Liver (tissue), 9 donors: ENCODE results near the gene CDK16. TPM values are rescaled to one million over a fixed set of nuclear protein-coding genes. Genes with fewer than 3 reads are reported as not detected.

Experiments used
- DNase-seq: peaks from one replicate; pipeline ENCODE4 v3.0.0-alpha.2; 2017; ENCODE audit warnings: low spot score
- H3K27ac ChIP-seq, 2 donors: one replicate each; pipeline ENCODE4 v1.7.0; 2013; ENCODE audit warnings: inconsistent platforms in 2 of 2, low read length in 2 of 2, control low read depth in 1 of 2, low read depth in 1 of 2, mild to moderate bottlenecking in 1 of 2
- H3K27me3 ChIP-seq, 4 donors: one replicate each; pipeline versions ENCODE4 v1.6.1 to v1.7.0; 2013; ENCODE audit warnings: low read length in 3 of 4, inconsistent platforms in 1 of 4, mild to moderate bottlenecking in 1 of 4, moderate library complexity in 1 of 4; ENCODE audit not compliant: control insufficient read depth in 4 of 4, insufficient read depth in 4 of 4
- H3K36me3 ChIP-seq, 4 donors: one replicate each; pipeline versions ENCODE4 v1.6.1 to v1.7.0; 2013; ENCODE audit warnings: low read length in 3 of 4, mild to moderate bottlenecking in 3 of 4, low read depth in 1 of 4, moderate library complexity in 1 of 4; ENCODE audit not compliant: control insufficient read depth in 4 of 4, insufficient read depth in 3 of 4
- H3K4me1 ChIP-seq, 4 donors: one replicate each; pipeline versions ENCODE4 v1.6.1 to v1.7.0; 2013; ENCODE audit warnings: low read length in 3 of 4, mild to moderate bottlenecking in 3 of 4, moderate library complexity in 1 of 4; ENCODE audit not compliant: control insufficient read depth in 4 of 4, insufficient read depth in 4 of 4
- H3K4me3 ChIP-seq, 3 donors: one replicate each; pipeline versions ENCODE4 v1.6.1 to v1.7.0; 2013; ENCODE audit warnings: low read length in 3 of 3, control low read depth in 1 of 3, low read depth in 1 of 3, mild to moderate bottlenecking in 1 of 3
- H3K9ac ChIP-seq, 2 donors: one replicate each; pipeline ENCODE4 v1.7.0; 2013; ENCODE audit warnings: low read length in 2 of 2, mild to moderate bottlenecking in 2 of 2, moderate library complexity in 2 of 2, control low read depth in 1 of 2, low read depth in 1 of 2
- H3K9me3 ChIP-seq, 4 donors: one replicate each; pipeline versions ENCODE4 v1.6.1 to v1.7.0; 2013; ENCODE audit warnings: low read length in 3 of 4; ENCODE audit not compliant: control insufficient read depth in 4 of 4
- ATF3 ChIP-seq: IDR thresholded peaks from 2 replicates; pipeline ENCODE4 v1.6.1; 2016; ENCODE audit warnings: antibody characterized with exemption
- CTCF ChIP-seq: fragments of 150-350 bp; IDR thresholded peaks from 2 replicates; pipeline ENCODE4 v1.5.1; 2017; ENCODE audit warnings: improper control_type of control experiment, low read depth, low read length; ENCODE audit not compliant: missing input control
- EGR1 ChIP-seq, 2 donors: IDR thresholded peaks; 2 replicates each; pipeline ENCODE4 v1.6.1; 2016 to 2018; ENCODE audit warnings: antibody characterized with exemption in 2 of 2, low read depth in 2 of 2
- FOXA1 ChIP-seq: IDR thresholded peaks from 2 replicates; pipeline ENCODE4 v1.6.1; 2016; ENCODE audit warnings: antibody characterized with exemption
- GABPA ChIP-seq, 2 donors: IDR thresholded peaks in 1 of 2; conservative IDR thresholded peaks in 1 of 2; 2 replicates each; pipeline ENCODE4 v1.6.1; 2016; ENCODE audit warnings: antibody characterized with exemption in 2 of 2, mild to moderate bottlenecking in 1 of 2, moderate library complexity in 1 of 2
- HNF4A ChIP-seq, 2 donors: conservative IDR thresholded peaks; 2 replicates each; pipeline ENCODE4 v1.6.1; 2016; ENCODE audit warnings: antibody characterized with exemption in 2 of 2, mild to moderate bottlenecking in 2 of 2
- JUND ChIP-seq, 2 donors: IDR thresholded peaks; 2 replicates each; pipeline ENCODE4 v1.6.1; 2016; ENCODE audit warnings: antibody characterized with exemption in 2 of 2
- MAX ChIP-seq: IDR thresholded peaks from 2 replicates; pipeline ENCODE4 v1.6.1; 2016; ENCODE audit warnings: antibody characterized with exemption
- NR2F2 ChIP-seq: IDR thresholded peaks from 2 replicates; pipeline ENCODE4 v1.6.1; 2016; ENCODE audit warnings: antibody characterized with exemption
- REST ChIP-seq: IDR thresholded peaks from 2 replicates; pipeline ENCODE4 v1.6.1; 2016; ENCODE audit warnings: antibody characterized with exemption, mild to moderate bottlenecking
- RXRA ChIP-seq, 2 donors: IDR thresholded peaks; 2 replicates each; pipeline ENCODE4 v1.6.1; 2017 to 2018; ENCODE audit warnings: antibody characterized with exemption in 2 of 2, mild to moderate bottlenecking in 1 of 2
- SP1 ChIP-seq: IDR thresholded peaks from 2 replicates; pipeline ENCODE4 v1.6.1; 2018; ENCODE audit warnings: antibody characterized with exemption, mild to moderate bottlenecking
- TAF1 ChIP-seq: conservative IDR thresholded peaks from 2 replicates; pipeline ENCODE4 v1.6.1; 2016; ENCODE audit warnings: antibody characterized with exemption, mild to moderate bottlenecking
- YY1 ChIP-seq: IDR thresholded peaks from 2 replicates; pipeline ENCODE4 v1.6.1; 2016; ENCODE audit warnings: antibody characterized with exemption, mild to moderate bottlenecking
- ZBTB33 ChIP-seq: IDR thresholded peaks from 2 replicates; pipeline ENCODE4 v1.6.1; 2016; ENCODE audit warnings: antibody characterized with exemption
- WGBS: extraction: QIAGEN DNeasy Blood & Tissue Kit; methylation state at CpG from one replicate; pipeline ENCODE4 v1.1.7; 2013; 5-methylcytosine and 5-hydroxymethylcytosine counted together
- polyA plus RNA-seq, 2 donors: library from polyadenylated mRNA; stranded (reverse) in 1 of 2; unstranded in 1 of 2; fragments of 200-250 nt in 1 of 2; fragments of >200 nt in 1 of 2; fragmentation: Nextera tagmentation in 1 of 2; extraction: Ambion mirVana in 1 of 2; gene quantifications; one replicate each; pipeline versions ENCODE4 v1.2.1 to v1.2.3, GENCODE V29; 2013 to 2015
- total RNA-seq, 2 donors: library from RNA; depleted of rRNA; stranded (reverse); fragments of >200 nt; gene quantifications; one replicate each; pipeline ENCODE4 v1.2.3, GENCODE V29; 2014
- donor health status: healthy.
- donor health status: healthy.
- donor health status: healthy.
- donor health status: healthy.
- donor health status: healthy.

CDK16 gene
- total and polyA plus RNA-seq, 4 donors: 10.8 to 31.1 (median 19.9) TPM

- 96% methylated on average over 12 of the region's 12 CpGs for WGBS
- H3K4me1 ChIP-seq: peaks cover 0 to 14% (median 8%) of the 10 kb centered on the region in 4 donors
- H3K27me3 ChIP-seq: no peaks in the 10 kb centered on the region
- no peak overlapping the region for H3K27ac ChIP-seq
- peaks cover 18 to 81% (median 50%) of the 10 kb centered on the region in 4 donors for H3K36me3 ChIP-seq
- no peak for DNase-seq
- no peaks in the 10 kb centered on the region for H3K9me3 ChIP-seq
- no peak overlapping the region for H3K4me3 ChIP-seq
- no peak overlapping the region for H3K9ac ChIP-seq
- TF ChIP-seq GABPA (IDR thresholded peaks at IDR 0.05 in 1 of 2, conservative IDR thresholded peaks at IDR 0.05 in 1 of 2) (no peak), MAX (no peak), JUND (IDR thresholded peaks at IDR 0.05) (no peak), CTCF (no peak), EGR1 (IDR thresholded peaks at IDR 0.05; ENCODE audit: low read depth in 2 of 2) (no peak), RXRA (IDR thresholded peaks at IDR 0.05) (no peak), ATF3 (no peak), ZBTB33 (no peak), NR2F2 (no peak), TAF1 (no peak), HNF4A (conservative IDR thresholded peaks at IDR 0.05) (no peak)
These were observed 5.8 kb upstream of the CDK16 start for GRCh38 chrX:47212381-47213293.

- Histone ChIP-seq H3K27me3 (no peaks in the 10 kb centered on the region), H3K9me3 (no peaks in the 10 kb centered on the region), H3K9ac (no peak overlapping the region), H3K36me3 (peaks cover 16 to 66% (median 42%) of the 10 kb centered on the region in 4 donors), H3K27ac (no peak overlapping the region), H3K4me1 (peaks cover 0 to 23% (median 14%) of the 10 kb centered on the region in 4 donors), H3K4me3 (no peak overlapping the region)
- 90% methylated on average over 20 of the region's 20 CpGs for WGBS
- no peak for DNase-seq
- TF ChIP-seq TAF1: no peak
- TF ChIP-seq RXRA (IDR thresholded peaks at IDR 0.05): no peak
- no peak for TF ChIP-seq YY1
- TF ChIP-seq GABPA (IDR thresholded peaks at IDR 0.05 in 1 of 2, conservative IDR thresholded peaks at IDR 0.05 in 1 of 2): no peak
- no peak for TF ChIP-seq JUND (IDR thresholded peaks at IDR 0.05)
- TF ChIP-seq NR2F2: no peak
- TF ChIP-seq FOXA1: no peak
- TF ChIP-seq EGR1 (IDR thresholded peaks at IDR 0.05; ENCODE audit: low read depth in 2 of 2): no peak
- TF ChIP-seq ATF3: no peak
- TF ChIP-seq CTCF: no peak
- TF ChIP-seq REST: no peak
- TF ChIP-seq ZBTB33: no peak
- no peak for TF ChIP-seq SP1
These were observed 3.9 kb upstream of the CDK16 start for GRCh38 chrX:47214435-47215077.
